Parietal lobe (tissue), 2 donors: ENCODE data around the gene CFAP57. TPM values are rescaled to one million over a fixed set of nuclear protein-coding genes. Genes with fewer than 3 reads are reported as not detected.

Source experiments
- small RNA-seq: library from RNA; depleted of rRNA; stranded (forward); fragments of <200 nt; gene quantifications from one replicate; pipeline ENCODE3, GENCODE V24; 2014; ENCODE audit warnings: low replicate concordance
- total RNA-seq: library from RNA; depleted of rRNA; stranded (reverse); fragments of >200 nt; gene quantifications from one replicate; pipeline ENCODE4 v1.2.3, GENCODE V29; 2014

CFAP57 gene
- total RNA-seq = 1.3 TPM

GRCh38 chr1:43171876-43172526, at the start of gene CFAP57, which contains the start of gene EBNA1BP2:
Gene CFAP57, plus strand, starts transcription at chr1:43172330. Its CDS starts 424 bp downstream, at chr1:43172754.
Gene EBNA1BP2, minus strand, starts transcription at chr1:43172290. Its CDS starts 172 bp downstream, at chr1:43172118.

DNA sequence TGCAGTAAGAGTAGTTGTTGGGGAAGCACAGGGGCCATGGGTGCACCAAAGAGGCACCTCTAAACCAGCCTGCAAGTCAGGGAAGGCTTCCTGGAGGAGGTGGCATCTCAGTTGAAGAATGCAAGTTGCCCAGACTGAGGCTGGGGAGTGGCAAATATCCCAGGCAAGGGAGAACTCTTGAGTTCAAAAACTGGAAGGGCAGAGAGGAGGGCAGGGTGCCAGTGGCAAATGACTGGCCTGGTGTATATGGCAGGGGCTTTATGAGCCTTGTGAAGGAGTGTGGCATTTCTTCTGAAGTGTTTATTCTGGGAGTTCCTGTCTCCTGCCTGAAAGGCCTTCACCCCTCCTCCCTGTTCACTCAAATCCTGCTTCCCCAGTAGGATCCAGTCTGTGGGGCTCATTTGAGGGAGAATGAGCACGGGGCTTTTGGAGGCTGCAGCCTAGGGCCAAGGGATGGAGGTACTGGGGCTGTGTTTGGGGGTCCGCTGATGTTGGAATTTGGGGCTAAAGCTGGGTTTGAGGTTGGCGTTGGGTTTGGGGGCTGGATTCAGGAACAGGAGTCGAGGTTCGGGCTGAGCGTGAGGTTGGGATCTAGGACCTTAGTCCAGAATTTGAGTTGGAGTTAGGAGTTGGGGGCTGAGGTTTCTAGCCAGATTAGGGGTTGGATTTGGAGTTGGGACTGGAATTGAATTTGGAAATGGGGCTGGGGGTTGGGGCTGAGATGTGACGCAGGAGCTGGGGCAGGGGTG, 97.7 kb downstream of the CFAP57 start, which contains the start of gene TMEM125:
Gene TMEM125 (plus strand): TSS at position 357 of the 749 bp plus-strand sequence. CDS start 2,740 bp downstream, outside the sequence.

GRCh38 chr1:43285269-43285990, 113.3 kb downstream of the CFAP57 start, which contains the start of gene C1orf210:
Gene C1orf210, minus strand, starts transcription at chr1:43285581. Its CDS starts 2,311 bp downstream, at chr1:43283270.

DNA sequence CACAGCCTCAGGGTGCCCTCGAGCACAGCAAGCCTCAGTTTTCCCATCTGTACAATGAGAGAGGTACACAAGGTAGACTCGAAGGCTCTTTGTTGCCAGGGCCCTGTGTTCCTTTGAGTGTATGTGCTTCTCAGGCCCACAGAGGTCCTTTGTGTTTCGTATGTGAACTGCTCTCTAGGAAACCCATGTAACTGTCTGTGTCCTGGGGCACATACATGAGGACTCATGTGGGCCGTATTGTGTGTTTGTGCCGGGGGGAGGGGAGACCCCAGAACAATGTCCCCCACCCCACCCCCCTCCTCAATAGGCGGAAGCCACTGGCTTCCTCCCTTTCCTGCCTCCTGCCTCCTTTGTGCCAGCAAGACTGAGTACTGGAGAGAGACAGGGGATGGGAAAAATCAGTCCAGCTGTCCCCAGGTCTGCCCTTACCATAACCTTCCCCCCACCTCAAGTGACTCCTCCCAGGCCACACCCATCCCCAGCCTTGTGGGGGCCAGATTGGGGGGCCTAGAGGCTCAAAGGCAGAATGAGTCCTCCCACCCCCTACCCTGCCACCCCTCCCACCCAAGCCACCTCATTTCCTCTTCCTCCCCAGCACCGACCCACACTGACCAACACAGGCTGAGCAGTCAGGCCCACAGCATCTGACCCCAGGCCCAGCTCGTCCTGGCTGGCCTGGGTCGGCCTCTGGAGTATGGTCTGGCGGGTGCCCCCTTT, 128.4 kb downstream of the CFAP57 start, which contains the start of gene TIE1:
Gene TIE1 (plus strand): TSS at position 605 of the 717 bp plus-strand sequence. CDS start 90 bp downstream, at position 695.

Small RNAs within 50 kb of the gene (small RNA-seq; reads per million reads assigned to genes)
- gene RNA5SP46 = not detected

Other genes starting within 250 kb of the CFAP57 start
- gene SLC2A1, start 213.5 kb upstream of the CFAP57 start, total RNA-seq = 34.4 TPM
- 50.1 TPM for gene EBNA1BP2, start within 50 bp of the CFAP57 start, total RNA-seq
- 0.31 TPM for gene TMEM125, start 97.7 kb downstream of the CFAP57 start, total RNA-seq
- not detected for gene C1orf210, start 113.3 kb downstream of the CFAP57 start, total RNA-seq
- 15.7 TPM for gene TIE1, start 128.7 kb downstream of the CFAP57 start, total RNA-seq
- not detected for gene MPL, start 165.5 kb downstream of the CFAP57 start, total RNA-seq
- gene CDC20, start 186.7 kb downstream of the CFAP57 start, total RNA-seq = 6.9 TPM
- gene ELOVL1, start 195.7 kb downstream of the CFAP57 start, total RNA-seq = 7.2 TPM
- gene MED8, start 217.5 kb downstream of the CFAP57 start, total RNA-seq = 28.2 TPM
- gene SZT2, start 217.6 kb downstream of the CFAP57 start, total RNA-seq = 78.6 TPM